Endothelial cell of umbilical vein (primary cell): ENCODE data around the gene CRY1.
"Not testable (repeated sequence)": the region's sequence is repeated elsewhere in the genome, so short reads cannot be mapped to it uniquely, and the experiment has no call there.

Experiments used
- EZH2 ChIP-seq: IDR thresholded peaks from 2 replicates; pipeline ENCODE4 v1.6.1; 2012; ENCODE audit warnings: borderline replicate concordance, low read depth, mild to moderate bottlenecking, moderate library complexity, low read length, inconsistent platforms; ENCODE audit not compliant: severe bottlenecking
- JUN ChIP-seq: IDR thresholded peaks from 2 replicates; pipeline ENCODE4 v1.6.1; 2011; ENCODE audit warnings: borderline replicate concordance, low read depth; ENCODE audit not compliant: insufficient read length, insufficient read depth
- POLR2A ChIP-seq: IDR thresholded peaks from 2 replicates; pipeline ENCODE4 v1.6.1; 2012; ENCODE audit warnings: low read depth, mild to moderate bottlenecking, control low read depth, low read length
- TF ChIP-seq, protein P1 (sequence below), 2 donors: IDR thresholded peaks; 1 replicate in 1 of 2; 2 replicates in 1 of 2; pipeline ENCODE4 v1.5.1; 2011; ENCODE audit warnings: low read length in 2 of 2, mild to moderate bottlenecking in 2 of 2, moderate library complexity in 2 of 2, control low read depth in 1 of 2, inconsistent platforms in 1 of 2, low read depth in 1 of 2; ENCODE audit not compliant: insufficient read depth in 1 of 2; ENCODE audit errors: extremely low read depth in 1 of 2

GRCh38 chr12:107073266-107073665 lies 20.1 kb downstream of the CRY1 start:
- TF ChIP-seq, protein P1, sequence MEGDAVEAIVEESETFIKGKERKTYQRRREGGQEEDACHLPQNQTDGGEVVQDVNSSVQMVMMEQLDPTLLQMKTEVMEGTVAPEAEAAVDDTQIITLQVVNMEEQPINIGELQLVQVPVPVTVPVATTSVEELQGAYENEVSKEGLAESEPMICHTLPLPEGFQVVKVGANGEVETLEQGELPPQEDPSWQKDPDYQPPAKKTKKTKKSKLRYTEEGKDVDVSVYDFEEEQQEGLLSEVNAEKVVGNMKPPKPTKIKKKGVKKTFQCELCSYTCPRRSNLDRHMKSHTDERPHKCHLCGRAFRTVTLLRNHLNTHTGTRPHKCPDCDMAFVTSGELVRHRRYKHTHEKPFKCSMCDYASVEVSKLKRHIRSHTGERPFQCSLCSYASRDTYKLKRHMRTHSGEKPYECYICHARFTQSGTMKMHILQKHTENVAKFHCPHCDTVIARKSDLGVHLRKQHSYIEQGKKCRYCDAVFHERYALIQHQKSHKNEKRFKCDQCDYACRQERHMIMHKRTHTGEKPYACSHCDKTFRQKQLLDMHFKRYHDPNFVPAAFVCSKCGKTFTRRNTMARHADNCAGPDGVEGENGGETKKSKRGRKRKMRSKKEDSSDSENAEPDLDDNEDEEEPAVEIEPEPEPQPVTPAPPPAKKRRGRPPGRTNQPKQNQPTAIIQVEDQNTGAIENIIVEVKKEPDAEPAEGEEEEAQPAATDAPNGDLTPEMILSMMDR (IDR thresholded peaks at IDR 0.05; ENCODE audit: extremely low read depth in 1 of 2, insufficient read depth in 1 of 2, low read depth in 1 of 2, low read length in 2 of 2): not testable (repeated sequence)
- not testable (repeated sequence) for TF ChIP-seq POLR2A, EZH2, JUN
